Measurements from ENCODE around the gene TRIM43.
"Not testable (repeated sequence)": the region's sequence is repeated elsewhere in the genome, so short reads cannot be mapped to it uniquely, and the experiment has no call there.

Gene TRIM43

DNA sequence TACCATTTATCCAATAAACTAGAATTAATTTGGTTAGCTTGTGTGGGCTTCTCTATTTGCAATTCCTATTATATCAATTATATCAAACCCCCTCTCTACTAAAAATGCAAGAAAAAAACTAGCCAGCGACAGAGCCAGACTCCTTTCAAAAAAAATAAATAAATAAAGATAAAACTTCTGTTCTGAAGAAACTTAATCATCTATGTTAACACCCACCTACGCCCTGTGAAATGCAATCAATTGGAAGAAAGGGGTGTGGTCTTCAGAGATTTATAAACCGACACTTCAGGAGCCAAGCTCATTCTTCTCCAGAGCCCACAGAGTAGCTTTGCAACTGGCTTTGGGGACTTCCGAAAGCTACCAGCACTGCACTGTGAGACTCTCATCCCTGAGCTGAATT lies at the start of gene TRIM43:
TRIM43 (plus strand) TSS at position 301 of the 400 bp plus-strand sequence. CDS start 2,023 bp downstream, outside the sequence.
- not testable (repeated sequence) for H3K4me3 ChIP-seq (ENCODE audit: low read depth, low read length); DNase-seq (ENCODE audit: low read depth)

- no peak for DNase-seq (ENCODE audit: low read depth)
- TF ChIP-seq POLR2A (IDR thresholded peaks at IDR 0.05; ENCODE audit: extremely low read depth, insufficient read length) (no peak), MYC (IDR thresholded peaks at IDR 0.05; ENCODE audit: low read depth, low read length) (no peak), CTCF (IDR thresholded peaks at IDR 0.05; ENCODE audit: low read depth, low read length) (no peak)
- TF ChIP-seq, protein P1, sequence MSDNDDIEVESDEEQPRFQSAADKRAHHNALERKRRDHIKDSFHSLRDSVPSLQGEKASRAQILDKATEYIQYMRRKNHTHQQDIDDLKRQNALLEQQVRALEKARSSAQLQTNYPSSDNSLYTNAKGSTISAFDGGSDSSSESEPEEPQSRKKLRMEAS (IDR thresholded peaks at IDR 0.05; ENCODE audit: low read depth, low read length): no peak
- no peak overlapping the region for H3K4me3 ChIP-seq (ENCODE audit: low read depth, low read length)
These were observed 40.7 kb upstream of the TRIM43 start for GRCh38 chr2:95551055-95551568.

DNA sequence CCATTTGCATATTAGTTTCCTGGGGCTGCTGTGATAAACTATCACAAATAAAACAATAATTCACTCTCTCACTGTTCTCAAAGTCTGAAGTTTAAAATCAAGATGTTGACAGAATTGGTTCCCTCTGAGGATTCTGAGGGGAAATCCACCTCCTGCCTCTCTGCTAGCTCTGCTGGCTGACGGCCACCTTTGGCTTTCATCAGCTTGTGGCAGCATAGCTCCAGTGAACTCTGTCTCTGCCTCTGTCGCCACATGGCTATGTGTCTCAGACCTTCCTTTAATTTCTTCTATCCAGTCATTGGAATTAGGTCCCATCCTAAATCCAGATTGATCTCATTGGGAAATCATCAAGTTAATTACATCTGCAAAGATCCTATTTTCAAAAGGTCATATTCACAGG lies 38.9 kb upstream of the TRIM43 start:
- no peak overlapping the region for H3K4me3 ChIP-seq (ENCODE audit: low read depth, low read length)
- DNase-seq (ENCODE audit: low read depth): no peak
- TF ChIP-seq CTCF (IDR thresholded peaks at IDR 0.05; ENCODE audit: low read depth, low read length) (no peak), MYC (IDR thresholded peaks at IDR 0.05; ENCODE audit: low read depth, low read length) (no peak), POLR2A (IDR thresholded peaks at IDR 0.05; ENCODE audit: extremely low read depth, insufficient read length) (no peak)
- TF ChIP-seq, protein P1 (IDR thresholded peaks at IDR 0.05; ENCODE audit: low read depth, low read length): no peak

GRCh38 chr2:95569170-95569569 lies 22.6 kb upstream of the TRIM43 start:
- DNase-seq (ENCODE audit: low read depth): no peak
- no peak overlapping the region for H3K4me3 ChIP-seq (ENCODE audit: low read depth, low read length)
- no peak for TF ChIP-seq CTCF (IDR thresholded peaks at IDR 0.05; ENCODE audit: low read depth, low read length)
- no peak for TF ChIP-seq MYC (IDR thresholded peaks at IDR 0.05; ENCODE audit: low read depth, low read length)
- TF ChIP-seq POLR2A (IDR thresholded peaks at IDR 0.05; ENCODE audit: extremely low read depth, insufficient read length): no peak
- TF ChIP-seq, protein P1 (IDR thresholded peaks at IDR 0.05; ENCODE audit: low read depth, low read length): no peak

GRCh38 chr2:95573866-95574265 lies 17.9 kb upstream of the TRIM43 start:
- no peak overlapping the region for H3K4me3 ChIP-seq (ENCODE audit: low read depth, low read length)
- TF ChIP-seq POLR2A (IDR thresholded peaks at IDR 0.05; ENCODE audit: extremely low read depth, insufficient read length) (no peak), CTCF (IDR thresholded peaks at IDR 0.05; ENCODE audit: low read depth, low read length) (no peak), MYC (IDR thresholded peaks at IDR 0.05; ENCODE audit: low read depth, low read length) (no peak)
- TF ChIP-seq, protein P1 (IDR thresholded peaks at IDR 0.05; ENCODE audit: low read depth, low read length): no peak
- no peak for DNase-seq (ENCODE audit: low read depth)

DNA sequence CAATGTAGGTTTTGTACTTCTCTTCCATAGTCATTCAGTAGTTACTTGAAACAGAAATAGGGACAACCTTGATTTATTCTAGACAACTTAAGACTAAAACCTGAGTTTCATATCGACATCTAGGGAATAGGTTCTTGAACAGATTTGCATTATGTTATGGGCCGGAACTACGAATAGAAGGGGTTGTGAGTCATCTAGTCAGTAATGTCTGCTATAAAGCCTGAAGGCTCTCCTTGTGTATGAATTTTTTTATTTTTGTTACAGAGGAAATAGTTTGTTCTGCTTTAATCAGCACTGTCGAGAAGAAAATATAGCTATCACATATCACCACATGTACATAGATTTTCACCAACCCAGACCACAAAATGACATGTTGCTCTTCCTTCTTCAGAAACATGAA lies 17.3 kb upstream of the TRIM43 start:
- no peak for DNase-seq (ENCODE audit: low read depth)
- no peak overlapping the region for H3K4me3 ChIP-seq (ENCODE audit: low read depth, low read length)
- TF ChIP-seq MYC (IDR thresholded peaks at IDR 0.05; ENCODE audit: low read depth, low read length) (no peak), POLR2A (IDR thresholded peaks at IDR 0.05; ENCODE audit: extremely low read depth, insufficient read length) (no peak), CTCF (IDR thresholded peaks at IDR 0.05; ENCODE audit: low read depth, low read length) (no peak)
- TF ChIP-seq, protein P1 (IDR thresholded peaks at IDR 0.05; ENCODE audit: low read depth, low read length): no peak

All from NB4 (cell line).